ENCODE results near the gene FYB2.

Gene FYB2

GRCh38 chr1:56726706-56727105 is 92.5 kb downstream of the FYB2 start:
- no peak for TF ChIP-seq POLR2A (IDR thresholded peaks at IDR 0.05; ENCODE audit: extremely low read depth, insufficient read length)
- no peak for TF ChIP-seq CTCF (IDR thresholded peaks at IDR 0.05; ENCODE audit: low read depth, low read length)
- no peak overlapping the region for H3K4me3 ChIP-seq (ENCODE audit: low read depth, low read length)
- DNase-seq (ENCODE audit: low read depth) = no peak

- no peak for DNase-seq (ENCODE audit: low read depth)
- TF ChIP-seq, protein P1, sequence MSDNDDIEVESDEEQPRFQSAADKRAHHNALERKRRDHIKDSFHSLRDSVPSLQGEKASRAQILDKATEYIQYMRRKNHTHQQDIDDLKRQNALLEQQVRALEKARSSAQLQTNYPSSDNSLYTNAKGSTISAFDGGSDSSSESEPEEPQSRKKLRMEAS (IDR thresholded peaks at IDR 0.05; ENCODE audit: low read depth, low read length) = no peak
- TF ChIP-seq MYC (IDR thresholded peaks at IDR 0.05; ENCODE audit: low read depth, low read length) = no peak
- no peak for TF ChIP-seq POLR2A (IDR thresholded peaks at IDR 0.05; ENCODE audit: extremely low read depth, insufficient read length)
- TF ChIP-seq CTCF (IDR thresholded peaks at IDR 0.05; ENCODE audit: low read depth, low read length) = no peak
- H3K4me3 ChIP-seq (ENCODE audit: low read depth, low read length) = no peak overlapping the region
These were observed 100.0 kb downstream of the FYB2 start for GRCh38 chr1:56719171-56719570.

DNA sequence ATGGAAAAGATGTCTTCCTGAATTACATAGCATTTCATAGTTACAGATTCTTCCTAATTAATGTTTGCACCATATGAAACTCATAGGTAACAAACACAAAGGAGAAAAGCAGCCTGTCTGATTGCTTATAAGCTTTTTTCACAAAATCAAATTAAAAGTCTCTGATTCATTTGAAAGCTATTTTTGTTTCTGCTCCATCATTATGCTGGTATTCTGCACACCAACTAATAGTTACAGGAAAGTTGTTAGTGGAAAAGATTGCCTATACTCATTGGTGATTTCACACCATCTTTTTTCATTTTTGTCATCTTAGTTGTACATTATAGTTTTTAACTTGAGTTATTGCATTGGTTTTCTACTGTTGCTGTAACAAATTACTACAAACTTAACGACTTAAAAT is 104.0 kb downstream of the FYB2 start:
- H3K4me3 ChIP-seq (ENCODE audit: low read depth, low read length) = no peak overlapping the region
- TF ChIP-seq POLR2A (IDR thresholded peaks at IDR 0.05; ENCODE audit: extremely low read depth, insufficient read length) = no peak
- TF ChIP-seq, protein P1 (IDR thresholded peaks at IDR 0.05; ENCODE audit: low read depth, low read length) = no peak
- TF ChIP-seq CTCF (IDR thresholded peaks at IDR 0.05; ENCODE audit: low read depth, low read length) = no peak
- TF ChIP-seq MYC (IDR thresholded peaks at IDR 0.05; ENCODE audit: low read depth, low read length) = no peak
- no peak for DNase-seq (ENCODE audit: low read depth)

GRCh38 chr1:56713112-56713511 is 106.1 kb downstream of the FYB2 start:
- TF ChIP-seq, protein P1 (IDR thresholded peaks at IDR 0.05; ENCODE audit: low read depth, low read length) = no peak
- TF ChIP-seq CTCF (IDR thresholded peaks at IDR 0.05; ENCODE audit: low read depth, low read length) (no peak), POLR2A (IDR thresholded peaks at IDR 0.05; ENCODE audit: extremely low read depth, insufficient read length) (no peak), MYC (IDR thresholded peaks at IDR 0.05; ENCODE audit: low read depth, low read length) (no peak)
- no peak for DNase-seq (ENCODE audit: low read depth)
- no peak overlapping the region for H3K4me3 ChIP-seq (ENCODE audit: low read depth, low read length)

- DNase-seq (ENCODE audit: low read depth) = no peak
- no peak for TF ChIP-seq POLR2A (IDR thresholded peaks at IDR 0.05; ENCODE audit: extremely low read depth, insufficient read length)
- TF ChIP-seq, protein P1 (IDR thresholded peaks at IDR 0.05; ENCODE audit: low read depth, low read length) = no peak
- no peak for TF ChIP-seq MYC (IDR thresholded peaks at IDR 0.05; ENCODE audit: low read depth, low read length)
- no peak for TF ChIP-seq CTCF (IDR thresholded peaks at IDR 0.05; ENCODE audit: low read depth, low read length)
- H3K4me3 ChIP-seq (ENCODE audit: low read depth, low read length) = no peak overlapping the region
These were observed 107.1 kb downstream of the FYB2 start for GRCh38 chr1:56712150-56712549.

- TF ChIP-seq CTCF (IDR thresholded peaks at IDR 0.05; ENCODE audit: low read depth, low read length) (no peak), MYC (IDR thresholded peaks at IDR 0.05; ENCODE audit: low read depth, low read length) (no peak), POLR2A (IDR thresholded peaks at IDR 0.05; ENCODE audit: extremely low read depth, insufficient read length) (no peak)
- TF ChIP-seq, protein P1 (IDR thresholded peaks at IDR 0.05; ENCODE audit: low read depth, low read length) = no peak
- DNase-seq (ENCODE audit: low read depth) = no peak
- H3K4me3 ChIP-seq (ENCODE audit: low read depth, low read length) = no peak overlapping the region
These were observed 108.6 kb downstream of the FYB2 start for GRCh38 chr1:56710646-56711045.
